ENCODE measurements around the gene IKZF1.

The IKZF1 gene

DNA sequence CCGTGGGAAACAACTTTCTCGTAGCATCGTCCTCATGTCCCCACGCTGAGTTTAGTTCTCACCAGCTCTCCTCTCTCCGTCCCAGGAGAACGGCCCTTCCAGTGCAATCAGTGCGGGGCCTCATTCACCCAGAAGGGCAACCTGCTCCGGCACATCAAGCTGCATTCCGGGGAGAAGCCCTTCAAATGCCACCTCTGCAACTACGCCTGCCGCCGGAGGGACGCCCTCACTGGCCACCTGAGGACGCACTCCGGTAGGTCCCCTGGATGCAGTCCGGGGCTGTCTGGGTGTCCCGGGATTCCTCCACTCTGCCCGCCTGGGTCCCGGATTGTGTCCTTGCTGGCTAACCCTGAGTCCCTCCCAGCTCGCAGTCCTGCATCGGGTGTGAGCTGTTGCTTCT lies 77.9 kb downstream of the IKZF1 start:
- no peak for DNase-seq

DNA sequence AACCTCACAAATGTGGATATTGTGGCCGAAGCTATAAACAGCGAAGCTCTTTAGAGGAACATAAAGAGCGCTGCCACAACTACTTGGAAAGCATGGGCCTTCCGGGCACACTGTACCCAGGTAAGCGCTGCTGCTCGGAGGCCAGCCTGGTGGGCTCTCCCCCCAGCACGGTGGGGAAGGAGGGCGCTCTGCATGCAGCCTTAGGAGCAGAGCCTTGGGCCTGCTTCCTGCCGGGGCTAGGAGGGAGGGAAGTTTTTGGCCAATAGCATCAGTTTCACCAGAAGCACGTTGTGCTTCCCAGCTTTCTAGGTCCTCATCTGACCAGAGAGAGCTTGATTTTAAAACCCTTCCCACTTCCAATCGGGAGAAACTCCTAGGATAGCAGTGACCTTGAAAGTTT lies 82.8 kb downstream of the IKZF1 start:
- DNase-seq = no peak

DNA sequence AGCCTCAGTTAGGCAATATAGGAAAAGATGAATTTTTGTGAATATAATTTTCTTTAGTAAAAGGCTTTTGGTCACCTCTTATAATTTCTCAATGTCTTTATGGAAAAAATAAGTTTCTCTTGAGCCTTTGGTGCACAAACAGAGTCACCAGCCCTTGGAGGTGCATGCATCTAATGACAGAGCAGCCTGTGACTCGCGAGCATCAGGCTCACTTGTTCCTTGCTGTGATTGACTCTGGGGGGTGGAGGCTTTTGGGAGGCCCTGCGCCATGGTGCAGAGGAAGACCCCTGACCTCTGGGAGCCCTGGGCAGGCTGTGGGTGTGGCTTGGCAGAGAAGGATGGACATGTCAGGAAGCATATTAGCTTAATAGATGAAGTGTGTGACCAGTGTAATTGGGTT lies 85.4 kb downstream of the IKZF1 start:
- no peak for DNase-seq

DNA sequence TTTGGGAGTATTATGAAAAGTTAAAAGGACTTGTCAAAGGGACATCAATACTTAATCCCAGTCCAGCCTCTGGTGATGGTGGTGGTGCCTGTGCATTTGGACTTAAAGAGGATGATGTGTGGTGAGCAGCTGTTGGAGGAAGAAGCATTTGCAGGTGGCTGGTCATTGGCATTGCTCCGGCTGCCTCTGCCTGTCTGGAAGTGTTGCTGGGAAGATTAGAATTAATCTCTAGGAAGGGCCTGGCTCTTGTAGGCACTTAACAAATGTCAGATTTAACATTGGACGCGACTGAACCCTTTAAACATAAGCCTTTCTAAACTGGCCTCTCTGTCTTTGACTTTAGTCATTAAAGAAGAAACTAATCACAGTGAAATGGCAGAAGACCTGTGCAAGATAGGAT lies 86.9 kb downstream of the IKZF1 start:
- DNase-seq = no peak

DNA sequence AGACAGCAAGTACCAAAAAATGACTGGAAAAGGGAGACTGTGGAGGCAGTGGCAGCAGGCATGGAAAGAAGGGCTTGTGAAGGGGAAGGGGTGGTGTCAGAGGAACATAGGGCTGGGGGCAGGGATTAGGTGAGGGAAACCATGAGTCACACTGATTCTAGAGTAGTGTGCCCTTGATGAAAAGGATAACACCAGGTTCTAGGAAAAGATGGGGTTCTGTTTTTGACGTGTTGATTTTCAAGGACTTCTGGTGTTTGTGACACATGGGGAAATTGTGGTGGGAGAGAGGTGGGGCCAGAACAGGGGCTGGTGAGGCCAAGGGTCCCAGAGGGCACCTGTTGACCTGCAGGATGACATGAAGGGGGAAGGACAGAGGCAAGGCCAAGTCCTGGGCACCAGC lies 88.6 kb downstream of the IKZF1 start:
- DNase-seq = no peak

DNA sequence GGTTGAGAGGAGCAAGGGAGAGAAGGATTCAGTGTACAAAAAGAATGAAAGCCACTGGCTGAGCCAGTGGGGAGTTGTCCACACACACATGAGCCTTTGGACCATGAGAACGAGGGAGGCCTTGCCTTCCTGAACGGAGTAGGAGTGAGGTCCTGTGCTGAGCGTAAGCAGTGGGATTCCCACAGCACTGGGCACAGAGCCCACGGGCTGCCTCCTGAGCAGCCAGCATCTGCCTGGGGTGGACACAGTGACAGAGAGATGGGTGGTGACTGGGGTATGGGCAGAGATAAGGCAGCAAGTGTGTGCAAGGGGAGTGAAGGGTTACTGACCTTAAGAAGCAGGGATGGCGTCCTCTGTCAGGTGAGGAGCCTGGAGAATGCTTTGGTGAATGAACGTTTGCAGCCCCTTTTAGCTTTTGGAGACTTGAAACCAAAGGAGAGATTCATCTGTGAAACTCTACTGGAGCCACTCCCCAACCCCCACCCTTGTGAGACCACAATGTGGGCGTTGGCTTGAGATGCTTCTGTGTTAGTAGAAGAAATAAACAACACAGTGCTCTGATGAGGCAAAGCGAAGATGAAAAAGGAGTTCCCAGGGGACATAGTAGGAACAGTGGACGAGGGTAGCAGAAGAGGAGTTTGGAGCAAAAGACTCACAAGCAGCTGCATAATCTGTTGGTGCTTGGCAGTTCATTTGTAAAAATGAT lies 89.2 kb downstream of the IKZF1 start:
- DNase-seq = no peak

DNA sequence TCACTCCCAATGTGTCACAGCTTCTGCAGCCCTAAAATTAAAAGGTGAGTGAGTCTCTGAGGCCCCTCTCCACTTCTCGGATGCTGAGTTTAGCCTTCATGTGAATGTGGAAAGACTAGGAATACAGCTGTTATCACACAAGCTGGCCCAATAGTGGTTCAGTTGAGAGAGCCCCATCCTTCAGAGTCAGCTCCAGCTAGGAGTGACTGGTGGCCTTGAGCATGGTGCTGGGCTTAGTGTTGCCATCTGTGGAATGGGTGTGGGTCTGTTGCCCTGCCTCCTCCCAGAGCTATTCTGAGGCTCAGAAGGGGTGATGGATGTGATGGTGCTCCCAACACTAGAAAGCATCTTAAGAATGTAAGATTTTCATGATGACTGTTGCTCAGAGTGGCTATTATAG lies 89.8 kb downstream of the IKZF1 start:
- no peak for DNase-seq

DNA sequence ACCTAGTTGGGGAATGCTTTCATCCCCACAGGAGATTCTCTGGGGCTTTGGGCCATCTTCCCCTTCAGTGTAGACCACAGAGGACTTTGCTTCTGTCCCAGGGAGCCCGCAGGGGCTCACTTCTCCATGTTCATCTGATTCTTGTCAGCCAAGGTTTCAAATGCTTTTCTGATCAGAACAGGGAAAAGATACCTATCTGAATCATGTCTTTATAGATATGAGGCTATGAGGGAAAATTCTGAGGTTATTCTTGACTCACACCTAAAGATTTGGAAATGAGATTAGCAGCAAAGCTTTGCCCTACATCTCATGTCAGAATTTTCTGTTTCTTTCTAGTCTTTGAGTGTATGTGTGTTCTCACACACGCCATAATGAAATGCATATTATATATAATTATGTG lies 92.3 kb downstream of the IKZF1 start:
- no peak for DNase-seq

DNA sequence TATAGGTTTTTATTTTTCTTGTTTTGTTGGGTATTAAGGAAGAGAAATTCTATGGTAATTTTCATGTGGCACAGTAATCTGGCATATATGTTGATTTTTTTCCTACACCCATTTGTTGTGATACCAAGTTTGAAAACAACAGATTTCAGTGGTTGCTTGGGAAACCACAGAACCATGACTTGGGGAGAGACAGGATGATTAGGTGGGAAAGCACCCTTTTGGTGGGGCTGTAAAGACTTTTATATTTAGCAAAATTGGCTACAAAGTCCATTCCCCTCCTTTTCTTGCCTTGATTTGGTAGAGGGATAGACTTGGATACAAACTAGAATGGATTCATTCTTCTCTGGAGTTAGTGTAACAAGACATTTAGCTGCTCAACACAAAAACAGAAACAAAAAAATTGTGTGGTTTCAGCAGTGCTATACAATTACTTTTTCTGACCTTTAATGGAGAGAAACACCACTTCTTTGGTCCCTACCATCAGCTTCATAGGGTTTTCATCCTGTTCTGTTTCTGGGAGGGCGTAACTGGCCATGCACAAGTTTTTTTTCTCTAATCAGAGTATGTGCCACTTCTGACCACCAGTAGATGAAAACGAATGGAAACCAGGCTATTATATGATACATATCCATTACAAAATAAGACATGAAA lies 92.9 kb downstream of the IKZF1 start:
- DNase-seq = no peak

DNA sequence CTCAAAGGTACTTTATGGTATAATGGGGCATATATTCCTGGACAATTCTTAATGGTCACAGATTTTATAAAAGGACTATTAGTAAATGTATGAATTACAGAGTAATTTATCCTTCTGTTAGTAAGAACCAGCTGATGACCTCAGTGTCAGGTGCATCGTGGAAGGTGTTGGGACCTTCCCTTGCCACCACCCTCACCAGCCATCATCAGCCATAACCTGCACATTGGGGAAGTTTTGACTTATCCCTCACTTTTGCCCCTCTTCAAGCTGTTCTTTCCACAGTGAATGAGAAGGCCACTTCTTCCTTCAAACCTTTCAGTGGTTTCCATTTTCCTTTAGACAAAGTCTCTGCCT lies 93.4 kb downstream of the IKZF1 start:
- no peak for DNase-seq

DNA sequence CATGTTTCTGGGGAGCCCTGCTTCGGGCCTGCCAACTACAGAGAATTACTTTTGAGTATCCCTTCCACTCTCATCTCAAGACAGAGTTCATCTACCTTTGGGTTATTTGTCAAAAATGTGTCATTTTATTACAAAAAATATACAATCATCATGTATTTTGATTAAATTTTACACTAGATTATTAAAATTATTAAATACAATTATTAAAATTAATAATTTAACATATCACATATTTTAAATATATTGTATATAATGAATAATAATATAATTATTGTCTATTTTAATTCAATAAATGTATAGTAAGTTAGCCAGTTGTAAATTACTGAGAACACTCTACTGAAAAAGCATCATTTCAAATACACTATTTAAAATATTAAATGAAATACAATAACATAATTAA lies 94.7 kb downstream of the IKZF1 start:
- no peak for DNase-seq

DNA sequence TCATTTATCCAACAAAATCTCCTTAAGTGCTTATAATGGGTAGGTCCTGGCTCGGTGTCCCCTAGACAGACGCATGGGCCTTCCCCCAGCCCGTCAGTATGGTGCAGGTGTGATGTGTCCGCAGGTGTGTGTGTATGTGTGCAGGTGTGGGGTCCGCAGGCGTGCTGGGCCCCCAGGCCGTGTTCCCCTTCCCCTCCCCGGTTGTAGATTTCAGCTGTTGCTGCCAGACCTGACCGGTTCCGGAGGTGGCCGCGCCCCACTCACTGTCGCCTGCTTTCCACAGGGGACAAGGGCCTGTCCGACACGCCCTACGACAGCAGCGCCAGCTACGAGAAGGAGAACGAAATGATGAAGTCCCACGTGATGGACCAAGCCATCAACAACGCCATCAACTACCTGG lies 95.1 kb downstream of the IKZF1 start:
- DNase-seq = no peak

DNA sequence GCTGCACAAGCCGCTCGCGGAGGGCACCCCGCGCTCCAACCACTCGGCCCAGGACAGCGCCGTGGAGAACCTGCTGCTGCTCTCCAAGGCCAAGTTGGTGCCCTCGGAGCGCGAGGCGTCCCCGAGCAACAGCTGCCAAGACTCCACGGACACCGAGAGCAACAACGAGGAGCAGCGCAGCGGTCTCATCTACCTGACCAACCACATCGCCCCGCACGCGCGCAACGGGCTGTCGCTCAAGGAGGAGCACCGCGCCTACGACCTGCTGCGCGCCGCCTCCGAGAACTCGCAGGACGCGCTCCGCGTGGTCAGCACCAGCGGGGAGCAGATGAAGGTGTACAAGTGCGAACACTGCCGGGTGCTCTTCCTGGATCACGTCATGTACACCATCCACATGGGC lies 95.6 kb downstream of the IKZF1 start:
- no peak for DNase-seq

DNA sequence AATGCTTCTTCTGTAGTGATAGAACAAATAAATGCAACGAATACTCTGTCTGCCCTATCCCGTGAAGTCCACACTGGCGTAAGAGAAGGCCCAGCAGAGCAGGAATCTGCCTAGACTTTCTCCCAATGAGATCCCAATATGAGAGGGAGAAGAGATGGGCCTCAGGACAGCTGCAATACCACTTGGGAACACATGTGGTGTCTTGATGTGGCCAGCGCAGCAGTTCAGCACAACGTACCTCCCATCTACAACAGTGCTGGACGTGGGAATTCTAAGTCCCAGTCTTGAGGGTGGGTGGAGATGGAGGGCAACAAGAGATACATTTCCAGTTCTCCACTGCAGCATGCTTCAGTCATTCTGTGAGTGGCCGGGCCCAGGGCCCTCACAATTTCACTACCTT lies 99.9 kb downstream of the IKZF1 start:
- DNase-seq = no peak

DNA sequence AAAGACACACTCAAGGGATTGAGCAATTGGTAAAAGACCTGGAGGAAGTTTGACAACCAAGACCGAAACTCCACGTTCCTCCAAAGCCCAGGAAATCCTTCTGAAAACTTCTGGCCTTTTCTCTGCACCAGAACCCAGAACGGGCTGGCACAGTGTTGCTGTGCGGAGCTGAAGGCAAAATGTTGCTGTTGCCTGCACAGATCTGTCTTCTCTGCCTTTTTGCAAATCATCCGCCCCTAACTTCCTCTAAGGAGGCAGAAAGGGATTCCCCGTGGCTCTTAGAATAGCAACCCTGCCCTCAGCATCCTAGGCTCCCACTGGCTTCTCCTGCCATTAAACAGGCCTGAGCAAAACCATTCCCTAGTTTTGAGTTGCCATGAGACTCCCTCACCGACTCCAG lies 100.7 kb downstream of the IKZF1 start:
- no peak for DNase-seq

DNA sequence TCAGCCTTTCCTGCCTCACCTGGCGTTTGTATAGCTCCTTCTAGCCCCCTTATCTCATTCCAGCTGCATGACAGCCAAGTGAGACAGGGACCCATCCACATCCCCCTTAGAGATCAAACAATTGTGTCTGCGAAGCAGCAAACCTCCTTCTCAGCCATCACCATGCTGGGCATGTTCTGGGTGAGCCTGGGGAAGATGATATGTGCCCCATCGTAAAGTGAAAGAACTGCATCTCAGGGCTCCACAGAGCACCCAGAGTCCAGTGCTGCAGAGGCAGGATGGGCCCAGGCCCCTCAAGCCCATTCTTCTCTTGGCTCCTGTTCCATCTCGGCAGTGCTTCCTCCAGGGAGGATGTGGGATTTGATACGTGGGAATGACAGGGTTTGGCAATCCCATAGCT lies 102.4 kb downstream of the IKZF1 start:
- no peak for DNase-seq

DNA sequence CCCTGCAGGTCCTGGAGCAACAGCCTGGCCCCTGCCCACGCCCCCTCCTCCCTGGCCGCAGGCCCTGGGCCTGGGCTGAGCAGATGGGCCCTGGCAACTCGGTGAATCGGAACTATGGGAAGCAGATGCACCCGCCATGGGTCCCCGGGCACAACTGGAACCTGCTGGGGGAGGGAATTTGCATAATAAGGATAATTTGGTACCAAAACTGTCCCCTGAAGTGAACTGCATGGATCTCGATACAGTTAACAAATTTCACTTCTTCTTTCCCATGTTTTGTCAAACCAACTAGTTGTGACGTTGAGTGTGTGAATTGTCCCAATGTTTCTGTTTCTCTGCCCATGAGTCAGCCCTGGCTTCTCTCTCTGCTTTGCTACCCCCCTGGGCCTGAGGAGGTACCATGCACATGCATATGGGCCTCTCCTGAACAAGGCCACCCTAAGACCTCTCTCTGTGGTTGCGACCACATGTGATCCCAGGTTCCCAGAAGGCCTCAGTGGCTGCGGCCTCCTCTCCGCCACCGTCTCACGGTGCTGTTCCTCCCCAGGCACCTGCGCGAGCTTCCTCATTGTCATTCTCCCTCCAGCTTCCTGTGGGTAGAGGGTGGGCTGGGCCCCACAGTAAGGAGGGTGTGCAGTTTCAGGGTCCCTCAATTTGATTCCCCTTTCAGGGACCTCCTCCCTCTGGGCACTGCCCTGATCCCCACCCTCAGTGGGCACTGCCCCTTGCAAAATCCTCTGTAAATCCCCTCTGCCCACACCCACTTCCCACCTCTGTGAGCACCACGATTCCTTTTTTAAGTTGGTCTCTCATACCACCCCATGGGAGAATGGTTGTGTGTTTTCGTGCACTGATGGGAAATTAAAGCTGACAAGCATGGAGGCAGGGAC lies 105.6 kb downstream of the IKZF1 start:
- DNase-seq = no peak

DNA sequence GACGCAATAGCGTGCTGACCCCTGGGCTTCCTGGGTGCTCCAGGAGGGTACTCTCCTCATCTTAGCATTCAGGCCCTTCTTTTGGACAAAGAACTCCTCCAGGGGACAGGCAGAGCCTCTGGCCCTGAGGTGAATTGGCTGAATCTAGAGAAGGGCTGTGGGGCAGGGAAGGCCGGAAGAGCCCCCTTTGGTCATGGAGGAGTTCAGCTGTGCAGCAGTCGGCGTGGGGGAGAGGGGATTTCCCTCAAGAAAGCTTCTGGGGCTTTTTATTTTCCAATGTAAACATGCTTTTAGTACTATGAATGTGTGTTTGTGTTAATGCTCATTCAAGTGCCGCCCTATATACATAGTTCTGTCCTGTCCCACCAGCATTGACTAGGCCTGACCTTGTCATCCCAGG lies 106.8 kb downstream of the IKZF1 start:
- DNase-seq = no peak

DNA sequence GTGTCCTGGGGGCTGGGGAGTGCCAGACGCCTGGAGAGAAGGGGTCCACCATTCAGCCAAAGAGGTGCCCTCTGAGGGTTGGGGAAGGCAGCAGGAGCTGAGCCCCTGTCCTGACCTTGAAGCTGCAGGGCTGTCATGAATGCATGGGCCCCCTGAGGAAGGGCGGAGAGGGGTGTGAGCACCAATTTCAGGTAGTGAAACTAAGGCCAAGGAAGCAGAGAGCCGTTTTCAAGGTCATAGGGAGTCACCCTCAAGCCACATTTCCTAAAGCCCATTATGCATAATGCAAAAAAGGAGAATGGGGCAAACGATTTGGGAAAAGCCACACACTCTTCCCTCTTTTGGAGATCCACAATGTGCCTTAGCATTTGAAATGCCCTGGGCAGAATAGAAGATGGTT lies 108.5 kb downstream of the IKZF1 start:
- DNase-seq = no peak

DNA sequence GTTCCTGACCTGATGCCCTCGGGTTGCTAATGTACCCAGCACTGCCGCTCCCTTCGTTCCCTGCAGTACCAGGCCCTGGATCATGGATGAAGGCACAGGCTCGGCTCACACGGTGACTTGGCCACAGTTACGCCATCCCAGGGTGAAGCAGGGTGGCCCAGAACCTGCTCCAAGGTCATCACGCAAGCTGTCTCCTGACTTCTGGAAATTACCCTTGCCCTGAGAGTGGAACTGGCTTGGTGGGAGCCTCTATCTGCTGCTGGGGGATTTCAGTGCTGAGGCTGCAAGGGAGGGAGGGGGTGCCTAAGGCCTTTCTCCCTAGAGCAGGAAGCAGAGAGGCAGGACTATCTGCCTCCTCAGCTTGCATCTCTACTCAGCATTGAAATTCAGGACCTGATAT lies 109.0 kb downstream of the IKZF1 start:
- no peak for DNase-seq

DNA sequence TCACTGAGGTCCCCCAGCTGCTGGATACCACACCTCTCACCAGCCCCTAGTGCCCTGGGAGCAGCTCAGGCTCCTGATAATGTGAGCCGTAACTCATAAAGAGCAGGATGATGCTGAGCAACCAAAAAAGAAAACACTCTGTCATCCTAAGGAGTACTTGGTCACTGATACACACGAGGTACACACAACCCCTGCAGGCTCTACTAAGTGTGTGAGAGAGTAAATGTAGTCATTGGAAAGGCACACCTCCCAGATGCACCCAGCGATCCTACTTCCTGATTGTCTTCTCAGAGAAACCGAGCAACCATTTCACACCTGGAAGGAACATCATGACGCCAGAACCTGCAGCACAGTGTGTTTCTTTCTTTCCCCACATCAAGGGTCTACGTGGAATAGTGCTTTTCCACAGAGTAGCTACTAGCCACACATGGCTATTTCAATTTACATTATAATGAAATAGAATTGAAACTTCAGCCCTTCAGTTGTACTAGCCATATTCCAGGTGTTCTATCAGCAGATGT lies 111.4 kb downstream of the IKZF1 start:
- DNase-seq = no peak

DNA sequence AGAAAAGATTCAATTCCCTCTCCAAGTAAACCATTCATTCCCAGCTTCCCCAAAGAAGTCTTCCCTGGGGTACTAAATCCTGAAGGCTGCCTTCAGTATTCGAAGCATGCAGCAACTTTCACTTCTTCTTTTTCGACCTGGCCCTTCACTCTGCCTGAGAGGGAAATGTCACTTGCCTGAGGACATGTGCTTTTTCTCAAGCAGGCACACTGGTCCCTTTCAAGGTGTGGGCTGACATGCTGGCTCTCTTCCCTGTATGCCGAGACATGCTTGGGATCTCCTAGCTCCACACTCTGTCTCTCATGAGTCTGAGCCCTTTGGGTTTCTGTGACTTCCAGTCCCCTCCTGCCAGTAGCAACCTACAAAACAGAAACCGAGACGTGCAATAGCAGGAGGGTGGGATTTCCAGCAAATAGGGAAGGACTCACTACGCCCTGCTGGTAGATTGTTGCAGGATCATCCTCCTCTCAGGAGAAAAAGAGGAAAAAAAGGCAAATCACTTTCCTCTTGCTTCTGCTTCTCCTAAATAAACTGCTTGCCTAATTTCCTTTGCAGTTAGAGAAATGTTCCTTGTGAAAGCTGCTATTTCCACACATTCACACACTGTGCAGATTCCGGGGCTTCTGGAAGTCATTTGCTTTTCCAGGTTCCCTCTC lies 112.1 kb downstream of the IKZF1 start:
- no peak for DNase-seq

DNA sequence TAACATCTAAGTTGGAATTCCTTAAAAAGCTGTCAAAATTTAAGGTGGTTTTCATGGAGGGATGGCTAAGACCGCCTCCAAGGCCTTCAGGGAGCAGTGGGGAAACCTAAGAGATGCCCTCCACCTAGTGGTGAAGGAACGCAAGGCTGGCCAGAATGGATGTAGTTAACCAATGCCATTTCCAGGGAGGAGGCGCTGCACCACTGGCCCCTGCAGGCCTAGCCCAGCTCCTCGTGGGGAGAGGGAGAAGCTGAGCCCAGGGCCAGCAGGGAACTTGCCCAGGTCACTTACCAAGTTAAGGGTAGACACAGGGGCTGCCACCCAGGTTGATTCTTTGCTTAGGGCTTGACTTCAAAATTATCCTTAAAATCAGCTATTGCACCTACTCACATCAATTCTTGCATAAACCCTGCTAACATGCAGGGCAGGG lies 113.6 kb downstream of the IKZF1 start:
- DNase-seq = no peak
